GM12878 (cell line): Measurements from ENCODE around the gene PRKG1. TPM values are rescaled to one million over a fixed set of nuclear protein-coding genes. Genes with fewer than 3 reads are reported as not detected.

Experiments
- ATAC-seq: fragments of 200-7000 bp; cut with Tn5 transposase; 3 replicates; pipeline ENCODE4 v1.9.1; 2020; ENCODE audit warnings: mild to moderate bottlenecking, moderate library complexity
- BruUV-seq: library from RNA; stranded (reverse); fragments of 400-500 nt; replicated peaks from 2 replicates; lab custom pipeline; 2021; lab: Mats Ljungman, UMichigan
- CTCF ChIA-PET: fragments of 300-600 bp; sonication (Branson Sonifier 250); formaldehyde crosslinking; extraction: SDS; loops from one replicate; lab custom pipeline; 2021; ENCODE audit warnings: inconsistent platforms; lab: Yijun Ruan, JAX
- POLR2A ChIA-PET: fragments of 350-600 bp; formaldehyde crosslinking; extraction: SDS; loops from one replicate; lab custom pipeline; 2021; ENCODE audit warnings: inconsistent platforms; lab: Charles Lee
- RAD21 ChIA-PET: fragments of 300-600 bp; sonication (Branson Sonifier 250); formaldehyde crosslinking; loops from one replicate; lab custom pipeline; 2023; ENCODE audit warnings: antibody characterized with exemption; ENCODE audit not compliant: unreplicated experiment; lab: Charles Lee
- SMC1A ChIA-PET: fragments of 300-600 bp; sonication (Branson Sonifier 250); formaldehyde crosslinking; loops from one replicate; lab custom pipeline; 2023; ENCODE audit not compliant: unreplicated experiment, uncharacterized antibody; lab: Charles Lee
- DNase-seq: peaks from one replicate; pipeline ENCODE4 v3.0.0-alpha.2; 2011; ENCODE audit warnings: low read depth, low spot score
- FAIRE-seq: peaks from 3 replicates; lab custom pipeline; 2011; peaks lifted over from hg19 to GRCh38; lab: Jason Lieb, UNC
- H2AFZ ChIP-seq: 2 replicates; pipeline ENCODE4 v1.6.0; 2011; ENCODE audit warnings: low read depth, low read length, control low read depth; ENCODE audit not compliant: control insufficient read depth
- H3K27ac ChIP-seq: 2 replicates; pipeline ENCODE4 v1.5.1; 2011; ENCODE audit warnings: control low read depth; ENCODE audit not compliant: control insufficient read depth, insufficient read depth
- H3K27me3 ChIP-seq, 2 experiments: replicated peaks in 1 of 2; 2 replicates each; pipeline versions ENCODE4 v1.6.0 to v1.6.1; 2011; ENCODE audit warnings: low read length in 1 of 2; ENCODE audit not compliant: control insufficient read depth in 2 of 2, insufficient read depth in 2 of 2
- H3K36me3 ChIP-seq, 2 experiments: 2 replicates each; pipeline ENCODE4 v1.5.1; 2011; ENCODE audit warnings: low read length in 1 of 2; ENCODE audit not compliant: control insufficient read depth in 2 of 2, insufficient read depth in 2 of 2
- H3K4me1 ChIP-seq: 2 replicates; pipeline ENCODE4 v1.6.1; 2011; ENCODE audit warnings: mild to moderate bottlenecking, low read length, moderate library complexity, mixed read lengths; ENCODE audit not compliant: control insufficient read depth, insufficient read depth
- H3K4me2 ChIP-seq: 2 replicates; pipeline ENCODE4 v1.6.0; 2011; ENCODE audit warnings: control low read depth; ENCODE audit not compliant: control insufficient read depth, insufficient read depth
- H3K4me3 ChIP-seq: fragments of 200-600 bp; sonication (generic); 2 replicates; pipeline ENCODE4 v1.5.1; 2016
- H3K79me2 ChIP-seq: 2 replicates; pipeline ENCODE4 v1.6.0; 2011; ENCODE audit warnings: low read length; ENCODE audit not compliant: control insufficient read depth, insufficient read depth
- H3K9ac ChIP-seq: 2 replicates; pipeline ENCODE4 v1.8.0; 2011; ENCODE audit warnings: low read length, control low read depth, mixed read lengths; ENCODE audit not compliant: control insufficient read depth, insufficient read depth
- H3K9me3 ChIP-seq: replicated peaks from 3 replicates; pipeline ENCODE4 v1.5.1; 2011; ENCODE audit warnings: mild to moderate bottlenecking, low read length; ENCODE audit not compliant: control insufficient read depth, insufficient read depth
- H4K20me1 ChIP-seq: 2 replicates; pipeline ENCODE4 v1.6.0; 2011; ENCODE audit not compliant: control insufficient read depth, insufficient read depth
- BHLHE40 ChIP-seq, 2 experiments: fragments of 450-650 bp in 1 of 2; IDR thresholded peaks; 2 replicates each; pipeline ENCODE4 v1.6.1; 2011 to 2017; ENCODE audit warnings: low read depth in 2 of 2, borderline replicate concordance in 1 of 2, improper control_type of control experiment in 1 of 2, low read length in 1 of 2, mild to moderate bottlenecking in 1 of 2
- E2F4 ChIP-seq: IDR thresholded peaks from 2 replicates; pipeline ENCODE4 v1.6.1; 2012; ENCODE audit warnings: low read depth, low read length, improper control_type of control experiment
- HDAC6 ChIP-seq: fragments of 200-600 bp; sonication (generic); IDR thresholded peaks from one replicate; pipeline ENCODE4 v1.8.0; 2017; ENCODE audit warnings: antibody characterized with exemption; ENCODE audit not compliant: unreplicated experiment
- MEF2A ChIP-seq: IDR thresholded peaks from 2 replicates; pipeline ENCODE4 v1.6.1; 2011; ENCODE audit warnings: low read depth, mild to moderate bottlenecking, low read length, moderate library complexity; ENCODE audit not compliant: insufficient read depth
- POU2F2 ChIP-seq: IDR thresholded peaks from 3 replicates; pipeline ENCODE4 v1.6.1; 2011; ENCODE audit warnings: low read depth, mild to moderate bottlenecking, low read length, borderline replicate concordance
- RAD21 ChIP-seq: IDR thresholded peaks from 2 replicates; pipeline ENCODE4 v1.6.1; 2011; ENCODE audit warnings: mild to moderate bottlenecking, low read depth, low read length, moderate library complexity; ENCODE audit not compliant: insufficient read depth
- RB1 ChIP-seq: fragments of 450-650 bp; formaldehyde crosslinking; IDR thresholded peaks from 2 replicates; pipeline ENCODE4 v1.6.1; 2017; ENCODE audit warnings: mild to moderate bottlenecking, borderline replicate concordance
- RBBP5 ChIP-seq: fragments of 200-600 bp; sonication (generic); conservative IDR thresholded peaks from 2 replicates; pipeline ENCODE4 v1.6.1; 2016
- SIN3A ChIP-seq: IDR thresholded peaks from 2 replicates; pipeline ENCODE4 v1.6.1; 2012; ENCODE audit warnings: low read depth, low read length, improper control_type of control experiment
- TBL1XR1 ChIP-seq: IDR thresholded peaks from 2 replicates; pipeline ENCODE4 v1.6.1; 2012; ENCODE audit warnings: low read depth, low read length, improper control_type of control experiment
- USF2 ChIP-seq: IDR thresholded peaks from 2 replicates; pipeline ENCODE4 v1.6.1; 2011; ENCODE audit warnings: low read depth, low read length, improper control_type of control experiment, borderline replicate concordance
- ZBTB33 ChIP-seq: fragments of 450-650 bp; IDR thresholded peaks from 2 replicates; pipeline ENCODE4 v1.6.1; 2017; ENCODE audit warnings: mild to moderate bottlenecking
- ZBTB40 ChIP-seq: fragments of 450-650 bp; IDR thresholded peaks from 2 replicates; pipeline ENCODE4 v1.6.1; 2016; ENCODE audit warnings: mild to moderate bottlenecking, moderate library complexity, borderline replicate concordance
- ZSCAN29 ChIP-seq: fragments of 450-650 bp; IDR thresholded peaks from 2 replicates; pipeline ENCODE4 v1.6.1; 2017; ENCODE audit warnings: mild to moderate bottlenecking, moderate library complexity
- WGBS: methylation state at CpG from one replicate; pipeline ENCODE4 v1.1.6; 2016; ENCODE audit warnings: low lambda C conversion rate; ENCODE audit not compliant: insufficient replicate concordance, insufficient coverage; ENCODE audit errors: missing lambda C conversion rate; 5-methylcytosine and 5-hydroxymethylcytosine counted together
- in situ Hi-C: fragments of 300-500 bp; cut with MboI; formaldehyde crosslinking; loops from 9 replicates; pipeline ENCODE4 v1.14.3; 2018; ENCODE audit warnings: mixed read lengths
- intact Hi-C: fragments of 100-400 bp; cut with micrococcal nuclease; formaldehyde crosslinking; loops from one replicate; pipeline ENCODE4 v1.14.2; 2022; ENCODE audit not compliant: unreplicated experiment
- polyA plus RNA-seq, 11 experiments: library from polyadenylated mRNA; depleted of rRNA in 4 of 11; unstranded in 6 of 11; stranded (reverse) in 5 of 11; fragments of >200 nt; fragmentation: Nextera tagmentation in 4 of 11; fragmentation: Illumina TruSeq in 1 of 11; extraction: Ambion mirVana in 4 of 11; extraction: Trizol in 1 of 11; gene quantifications; 1 replicate in 1 of 11; 2 replicates in 10 of 11; pipeline versions ENCODE4 v1.2.1 to v1.2.3, GENCODE V29; 2011 to 2016; ENCODE audit warnings: inconsistent platforms in 2 of 11, missing spikeins in 2 of 11, low read depth in 1 of 11
- total RNA-seq, 4 experiments: library from RNA; depleted of rRNA in 3 of 4; stranded (reverse); fragments of >200 nt in 3 of 4; fragmentation: Illumina TruSeq in 1 of 4; extraction: Trizol in 1 of 4; gene quantifications; 2 replicates each; pipeline versions ENCODE4 v1.2.1 to v1.2.3, GENCODE V29; 2013 to 2021

The PRKG1 gene
- total and polyA plus RNA-seq, 10 of the 15 experiments (the other 5 are each of a cell fraction or from before 2014, with no cell fraction given), result 0.04 to 0.05 TPM; not detected in 8

- TF ChIP-seq ZBTB33, result no peak
- no peak for TF ChIP-seq BHLHE40 (IDR thresholded peaks at IDR 0.05; ENCODE audit: borderline replicate concordance in 1 of 2, low read depth in 2 of 2, low read length in 1 of 2)
- no peak for TF ChIP-seq USF2
- no peak for TF ChIP-seq RAD21
- TF ChIP-seq SIN3A, result no peak
- no peak for TF ChIP-seq MEF2A
These were observed 820.7 kb downstream of the PRKG1 start (continued) for GRCh38 chr10:51894771-51895578.

- no TSS peak for BruUV-seq
- ChIA-PET POLR2A (no interaction called here), RAD21 (no interaction called here), SMC1A (no interaction called here), CTCF (no interaction called here)
- H3K4me3 ChIP-seq, result no peak overlapping the region
- FAIRE-seq (no peak), ATAC-seq (no peak), DNase-seq (no peak)
- in situ Hi-C loops, result no loop called here
- no peaks in the 10 kb centered on the region for H3K27me3 ChIP-seq
- no peaks in the 10 kb centered on the region for H4K20me1 ChIP-seq
- no peak overlapping the region for H3K9ac ChIP-seq
- no peak overlapping the region for H3K27ac ChIP-seq
- intact Hi-C loops, result no loop called here
- no peaks in the 10 kb centered on the region for H3K9me3 ChIP-seq
- no peaks in the 10 kb centered on the region for H3K79me2 ChIP-seq
- no peaks in the 10 kb centered on the region for H3K36me3 ChIP-seq
- H3K4me1 ChIP-seq, result no peaks in the 10 kb centered on the region
- H2AFZ ChIP-seq, result no peak overlapping the region
- WGBS, result 57% methylated on average over 1 of the region's 1 CpG
- H3K4me2 ChIP-seq, result no peak overlapping the region
- TF ChIP-seq ZSCAN29, result no peak
- TF ChIP-seq E2F4, result no peak
- no peak for TF ChIP-seq HDAC6
- TF ChIP-seq RB1, result no peak
- TF ChIP-seq ZBTB40, result no peak
- TF ChIP-seq RBBP5, result no peak
- no peak for TF ChIP-seq TBL1XR1
- TF ChIP-seq POU2F2, result no peak
These were observed 822.6 kb downstream of the PRKG1 start for GRCh38 chr10:51896849-51897248.
